Mesenchymal stem cell (in vitro differentiated cells and primary cell): ENCODE results near the gene TMEM87A.
"Not testable (repeated sequence)": the region's sequence is repeated elsewhere in the genome, so short reads cannot be mapped to it uniquely, and the experiment has no call there.

Experiments
- DNase-seq: peaks from one replicate; pipeline ENCODE4 v3.0.0-alpha.2; 2013
- H2AFZ ChIP-seq: one replicate; pipeline ENCODE4 v1.6.1; 2013; ENCODE audit warnings: low read depth, mild to moderate bottlenecking, control low read depth, inconsistent platforms, low read length, moderate library complexity
- H2AK5ac ChIP-seq: 2 replicates; pipeline ENCODE4 v1.6.1; 2013; ENCODE audit warnings: low read length, moderate library complexity, mild to moderate bottlenecking, inconsistent platforms; ENCODE audit not compliant: severe bottlenecking
- H2BK120ac ChIP-seq: one replicate; pipeline ENCODE4 v1.6.1; 2013; ENCODE audit warnings: low read depth, mild to moderate bottlenecking, inconsistent platforms, low read length, moderate library complexity
- H2BK12ac ChIP-seq, 2 experiments: one replicate each; pipeline ENCODE4 v1.6.1; 2013; ENCODE audit warnings: inconsistent platforms in 2 of 2, low read length in 2 of 2, mild to moderate bottlenecking in 2 of 2, moderate library complexity in 2 of 2, control low read depth in 1 of 2
- H2BK15ac ChIP-seq: one replicate; pipeline ENCODE4 v1.6.1; 2013; ENCODE audit warnings: mild to moderate bottlenecking, low read depth, inconsistent platforms; ENCODE audit not compliant: poor library complexity, severe bottlenecking
- H2BK5ac ChIP-seq: 2 replicates; pipeline ENCODE4 v1.6.1; 2013; ENCODE audit warnings: low read depth, mild to moderate bottlenecking, low read length, control low read depth, inconsistent platforms; ENCODE audit not compliant: poor library complexity, severe bottlenecking
- H3K14ac ChIP-seq, 2 experiments: one replicate each; pipeline ENCODE4 v1.6.1; 2013; ENCODE audit warnings: inconsistent platforms in 2 of 2, low read length in 2 of 2, control low read depth in 1 of 2, mild to moderate bottlenecking in 1 of 2, moderate library complexity in 1 of 2
- H3K18ac ChIP-seq, 2 experiments: one replicate each; pipeline ENCODE4 v1.6.1; 2013; ENCODE audit warnings: inconsistent platforms in 2 of 2, low read length in 2 of 2, control low read depth in 1 of 2, low read depth in 1 of 2, mild to moderate bottlenecking in 1 of 2
- H3K23ac ChIP-seq, 2 experiments: one replicate each; pipeline ENCODE4 v1.6.1; 2013; ENCODE audit warnings: inconsistent platforms in 2 of 2, low read length in 2 of 2, mild to moderate bottlenecking in 2 of 2, moderate library complexity in 2 of 2, control low read depth in 1 of 2
- H3K27ac ChIP-seq: 2 replicates; pipeline ENCODE4 v1.5.1; 2013; ENCODE audit warnings: mild to moderate bottlenecking, moderate library complexity, low read length, control low read depth, inconsistent platforms; ENCODE audit not compliant: poor library complexity, severe bottlenecking
- H3K27me3 ChIP-seq, 2 experiments: 2 replicates each; pipeline versions ENCODE4 v1.6.1 to v1.7.0; 2013; ENCODE audit warnings: low read length in 2 of 2, mild to moderate bottlenecking in 2 of 2, moderate library complexity in 2 of 2, control low read depth in 1 of 2, inconsistent platforms in 1 of 2; ENCODE audit not compliant: control insufficient read depth in 1 of 2, insufficient read depth in 1 of 2
- H3K36me3 ChIP-seq, 2 experiments: 2 replicates each; pipeline versions ENCODE4 v1.6.1 to v1.7.0; 2013; ENCODE audit warnings: low read length in 2 of 2, control low read depth in 1 of 2, inconsistent platforms in 1 of 2, low read depth in 1 of 2, mild to moderate bottlenecking in 1 of 2; ENCODE audit not compliant: insufficient read depth in 2 of 2, control insufficient read depth in 1 of 2
- H3K4ac ChIP-seq, 2 experiments: one replicate each; pipeline ENCODE4 v1.6.1; 2013; ENCODE audit warnings: inconsistent platforms in 2 of 2, low read length in 2 of 2, mild to moderate bottlenecking in 2 of 2, moderate library complexity in 2 of 2, control low read depth in 1 of 2, low read depth in 1 of 2
- H3K4me1 ChIP-seq: 2 replicates; pipeline ENCODE4 v1.6.1; 2013; ENCODE audit warnings: low read depth, low read length, control low read depth; ENCODE audit not compliant: control insufficient read depth, insufficient read depth
- H3K4me2 ChIP-seq: 2 replicates; pipeline ENCODE4 v1.6.1; 2013; ENCODE audit warnings: low read length, mild to moderate bottlenecking, inconsistent platforms; ENCODE audit not compliant: poor library complexity, severe bottlenecking
- H3K4me3 ChIP-seq, 2 experiments: 2 replicates each; pipeline versions ENCODE4 v1.5.1 to v1.7.0; 2013; ENCODE audit warnings: low read length in 2 of 2, mild to moderate bottlenecking in 2 of 2, control low read depth in 1 of 2, low read depth in 1 of 2; ENCODE audit not compliant: insufficient read depth in 1 of 2
- H3K79me1 ChIP-seq: replicated peaks from 2 replicates; pipeline ENCODE4 v1.6.1; 2013; ENCODE audit warnings: mild to moderate bottlenecking, control low read depth, low read length, inconsistent platforms; ENCODE audit not compliant: poor library complexity, severe bottlenecking
- H3K9ac ChIP-seq: 2 replicates; pipeline ENCODE4 v1.7.0; 2013; ENCODE audit warnings: mild to moderate bottlenecking, low read length, moderate library complexity
- H3K9me3 ChIP-seq: 2 replicates; pipeline ENCODE4 v1.7.0; 2013; ENCODE audit warnings: mild to moderate bottlenecking, low read length; ENCODE audit not compliant: control insufficient read depth
- H4K8ac ChIP-seq: one replicate; pipeline ENCODE4 v1.6.1; 2013; ENCODE audit warnings: inconsistent platforms, mild to moderate bottlenecking, low read length, moderate library complexity
- H4K91ac ChIP-seq: one replicate; pipeline ENCODE4 v1.6.1; 2013; ENCODE audit warnings: mild to moderate bottlenecking, low read length, inconsistent platforms
- WGBS: methylation state at CpG from one replicate; pipeline ENCODE4 v1.1.7; 2013; ENCODE audit warnings: mixed read lengths; 5-methylcytosine and 5-hydroxymethylcytosine counted together

The TMEM87A gene

GRCh38 chr15:42233107-42233506 lies 40.1 kb downstream of the TMEM87A start:
- Histone ChIP-seq H3K27me3 (no peaks in the 10 kb centered on the region), H2BK15ac (no peak overlapping the region), H2BK5ac (no peak overlapping the region), H3K4me2 (no peak overlapping the region), H3K18ac (no peak overlapping the region), H3K36me3 (peaks cover 10 to 98% of the 10 kb centered on the region in 2 experiments), H3K4me1 (no peaks in the 10 kb centered on the region), H3K14ac (no peak overlapping the region), H4K8ac (no peak overlapping the region), H3K27ac (no peak overlapping the region), H3K4ac (no peak overlapping the region), H2AK5ac (no peak overlapping the region), H3K79me1 (peaks cover 10% of the 10 kb centered on the region), H3K9ac (no peak overlapping the region), H3K23ac (no peak overlapping the region), H2BK120ac (no peak overlapping the region), H3K9me3 (no peaks in the 10 kb centered on the region), H4K91ac (no peak overlapping the region), H2BK12ac (no peak overlapping the region), H3K4me3 (no peak overlapping the region), H2AFZ (no peak overlapping the region)
- DNase-seq = no peak
- WGBS = no CpG with 5 or more reads among the region's 2 CpGs

DNA sequence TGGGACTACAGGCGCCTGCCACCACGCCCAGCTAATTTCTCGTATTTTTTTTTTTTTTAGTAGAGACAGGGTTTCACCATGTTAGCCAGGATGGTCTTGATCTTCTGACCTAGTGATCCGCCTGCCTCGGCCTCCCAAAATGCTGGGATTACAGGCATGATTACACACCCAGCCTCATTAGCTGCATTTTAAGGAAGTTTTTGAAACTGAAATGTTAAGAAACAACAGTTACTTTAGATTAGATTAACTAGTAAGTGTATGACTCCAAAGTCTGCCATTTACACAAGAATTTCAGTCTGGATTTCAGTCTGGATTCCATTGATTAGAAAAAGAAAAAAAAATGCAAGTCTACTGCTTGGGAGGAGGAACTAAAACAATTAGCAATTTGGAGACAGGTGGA lies 40.6 kb downstream of the TMEM87A start:
- Histone ChIP-seq H3K9me3 (no peaks in the 10 kb centered on the region), H2BK120ac (no peak overlapping the region), H3K27ac (no peak overlapping the region), H4K8ac (no peak overlapping the region), H3K23ac (no peak overlapping the region), H2BK15ac (no peak overlapping the region), H2AK5ac (no peak overlapping the region), H3K4ac (no peak overlapping the region), H2AFZ (no peak overlapping the region), H3K4me2 (no peak overlapping the region), H3K4me1 (no peaks in the 10 kb centered on the region), H3K18ac (no peak overlapping the region), H3K9ac (no peak overlapping the region), H2BK12ac (no peak overlapping the region), H3K36me3 (peaks cover 10 to 98% of the 10 kb centered on the region in 2 experiments), H4K91ac (no peak overlapping the region), H3K4me3 (no peak overlapping the region), H3K79me1 (peaks cover 10% of the 10 kb centered on the region), H2BK5ac (no peak overlapping the region), H3K27me3 (no peaks in the 10 kb centered on the region), H3K14ac (no peak overlapping the region)
- WGBS = 70% methylated on average over 4 of the region's 5 CpGs
- no peak for DNase-seq

GRCh38 chr15:42231088-42231487 lies 42.1 kb downstream of the TMEM87A start:
- Histone ChIP-seq H3K4me1 (no peaks in the 10 kb centered on the region), H2AFZ (no peak overlapping the region), H3K4ac (no peak overlapping the region), H4K8ac (no peak overlapping the region), H3K9me3 (no peaks in the 10 kb centered on the region), H3K4me2 (no peak overlapping the region), H3K27ac (no peak overlapping the region), H3K4me3 (no peak overlapping the region), H3K18ac (no peak overlapping the region), H2BK120ac (no peak overlapping the region), H3K36me3 (peaks cover 15 to 98% of the 10 kb centered on the region in 2 experiments), H3K79me1 (peaks cover 8% of the 10 kb centered on the region), H2BK15ac (no peak overlapping the region), H3K23ac (no peak overlapping the region), H3K27me3 (no peaks in the 10 kb centered on the region), H2BK12ac (no peak overlapping the region), H4K91ac (no peak overlapping the region), H3K14ac (no peak overlapping the region), H2AK5ac (no peak overlapping the region), H2BK5ac (no peak overlapping the region), H3K9ac (no peak overlapping the region)
- WGBS = 97% methylated on average over 1 of the region's 1 CpG
- no peak for DNase-seq

GRCh38 chr15:42228981-42229380 lies 44.3 kb downstream of the TMEM87A start:
- H3K14ac ChIP-seq, H3K27me3 ChIP-seq, DNase-seq, H2AK5ac ChIP-seq, H3K4me1 ChIP-seq, H2BK5ac ChIP-seq, H3K9me3 ChIP-seq, H3K4me3 ChIP-seq, H3K4me2 ChIP-seq, H4K8ac ChIP-seq, H3K27ac ChIP-seq, H3K23ac ChIP-seq, H2AFZ ChIP-seq, H4K91ac ChIP-seq, H3K18ac ChIP-seq, H2BK12ac ChIP-seq, H3K9ac ChIP-seq, H2BK120ac ChIP-seq, H3K4ac ChIP-seq, H2BK15ac ChIP-seq: not testable (repeated sequence)
- whole genome bisulfite sequencing = 95% methylated on average over 3 of the region's 5 CpGs
- Histone ChIP-seq H3K79me1 (peaks cover 12% of the 10 kb centered on the region), H3K36me3 (peaks cover 20 to 98% of the 10 kb centered on the region in 2 experiments)
